ENCODE data around the gene EIF4A3. TPM values are rescaled to one million over a fixed set of nuclear protein-coding genes. Genes with fewer than 3 reads are reported as not detected.

Gene EIF4A3
- total and polyA plus RNA-seq, 9 of the 15 experiments (the other 6 are each of a cell fraction or from before 2014, with no cell fraction given): 62.7 to 171 (median 127) TPM

DNA sequence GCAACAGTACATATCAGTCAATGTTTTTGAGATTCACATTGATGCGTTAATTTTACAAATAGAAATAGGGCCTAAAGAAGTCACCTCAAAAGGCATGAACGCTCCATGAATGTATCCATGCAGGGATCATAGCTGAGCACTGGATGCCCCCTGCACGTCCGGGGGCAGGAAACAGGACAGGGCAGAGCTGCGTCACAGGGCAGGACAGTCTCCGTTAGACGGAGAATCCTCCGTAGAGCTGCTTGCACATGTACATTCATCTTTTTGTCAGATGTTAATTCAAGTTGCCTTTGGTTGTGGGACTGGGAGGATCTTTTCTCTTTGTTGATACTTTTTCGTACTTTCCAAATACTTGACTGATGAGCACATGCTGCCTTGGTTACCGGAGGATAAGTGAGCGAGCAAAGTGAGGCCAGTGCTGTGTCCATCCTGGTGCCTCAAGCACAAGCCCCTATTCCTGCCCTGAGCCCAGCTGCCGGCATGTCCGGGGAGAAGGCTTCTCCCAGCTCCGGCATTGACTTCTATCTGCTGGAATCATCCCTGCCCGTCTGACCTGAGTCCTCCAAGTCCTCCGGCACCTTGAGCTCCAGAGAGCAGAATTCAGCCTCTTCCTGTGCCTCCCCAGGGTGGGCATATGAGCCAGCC, 30.5 kb downstream of the EIF4A3 start (continued):
- TF ChIP-seq SETDB1 (IDR thresholded peaks at IDR 0.05; ENCODE audit: low read length) (no peak), IRF2 (CRISPR knock-in tag; IDR thresholded peaks at IDR 0.05) (no peak)
- TF ChIP-seq, protein P1, sequence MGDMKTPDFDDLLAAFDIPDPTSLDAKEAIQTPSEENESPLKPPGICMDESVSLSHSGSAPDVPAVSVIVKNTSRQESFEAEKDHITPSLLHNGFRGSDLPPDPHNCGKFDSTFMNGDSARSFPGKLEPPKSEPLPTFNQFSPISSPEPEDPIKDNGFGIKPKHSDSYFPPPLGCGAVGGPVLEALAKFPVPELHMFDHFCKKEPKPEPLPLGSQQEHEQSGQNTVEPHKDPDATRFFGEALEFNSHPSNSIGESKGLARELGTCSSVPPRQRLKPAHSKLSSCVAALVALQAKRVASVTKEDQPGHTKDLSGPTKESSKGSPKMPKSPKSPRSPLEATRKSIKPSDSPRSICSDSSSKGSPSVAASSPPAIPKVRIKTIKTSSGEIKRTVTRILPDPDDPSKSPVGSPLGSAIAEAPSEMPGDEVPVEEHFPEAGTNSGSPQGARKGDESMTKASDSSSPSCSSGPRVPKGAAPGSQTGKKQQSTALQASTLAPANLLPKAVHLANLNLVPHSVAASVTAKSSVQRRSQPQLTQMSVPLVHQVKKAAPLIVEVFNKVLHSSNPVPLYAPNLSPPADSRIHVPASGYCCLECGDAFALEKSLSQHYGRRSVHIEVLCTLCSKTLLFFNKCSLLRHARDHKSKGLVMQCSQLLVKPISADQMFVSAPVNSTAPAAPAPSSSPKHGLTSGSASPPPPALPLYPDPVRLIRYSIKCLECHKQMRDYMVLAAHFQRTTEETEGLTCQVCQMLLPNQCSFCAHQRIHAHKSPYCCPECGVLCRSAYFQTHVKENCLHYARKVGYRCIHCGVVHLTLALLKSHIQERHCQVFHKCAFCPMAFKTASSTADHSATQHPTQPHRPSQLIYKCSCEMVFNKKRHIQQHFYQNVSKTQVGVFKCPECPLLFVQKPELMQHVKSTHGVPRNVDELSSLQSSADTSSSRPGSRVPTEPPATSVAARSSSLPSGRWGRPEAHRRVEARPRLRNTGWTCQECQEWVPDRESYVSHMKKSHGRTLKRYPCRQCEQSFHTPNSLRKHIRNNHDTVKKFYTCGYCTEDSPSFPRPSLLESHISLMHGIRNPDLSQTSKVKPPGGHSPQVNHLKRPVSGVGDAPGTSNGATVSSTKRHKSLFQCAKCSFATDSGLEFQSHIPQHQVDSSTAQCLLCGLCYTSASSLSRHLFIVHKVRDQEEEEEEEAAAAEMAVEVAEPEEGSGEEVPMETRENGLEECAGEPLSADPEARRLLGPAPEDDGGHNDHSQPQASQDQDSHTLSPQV (IDR thresholded peaks at IDR 0.05): no peak

DNA sequence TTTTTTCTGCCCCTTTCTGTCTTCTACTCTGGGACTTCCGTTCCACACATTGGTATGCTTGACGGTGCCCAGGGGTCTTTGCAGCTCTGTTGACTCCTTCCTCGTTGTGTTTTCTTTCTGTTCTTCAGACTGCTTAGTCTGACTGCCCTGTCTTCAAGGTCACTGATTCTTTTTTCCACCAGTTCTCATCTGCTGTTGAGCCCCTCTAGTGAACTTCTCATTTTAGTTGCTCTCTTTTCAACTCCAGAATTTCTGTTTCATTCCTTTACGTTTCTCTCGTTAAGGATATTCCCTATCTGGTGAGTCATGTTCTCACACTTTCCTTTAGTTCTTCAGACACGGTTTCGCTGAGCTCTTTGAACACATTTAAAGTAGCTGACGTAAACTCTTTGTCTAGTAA, 31.8 kb downstream of the EIF4A3 start:
- no peaks in the 10 kb centered on the region for H3K36me3 ChIP-seq (ENCODE audit: control insufficient read depth, insufficient read depth, low read length)
- no peak overlapping the region for H3K4me3 ChIP-seq
- H3K4me2 ChIP-seq (ENCODE audit: insufficient read depth, low read length): no peak overlapping the region
- no peaks in the 10 kb centered on the region for H3K9me1 ChIP-seq (ENCODE audit: control insufficient read depth, insufficient read depth, low read length)
- intact Hi-C loops (cut with micrococcal nuclease) (no loop called here), in situ Hi-C loops (cut with MboI) (no loop called here)
- no peak overlapping the region for H3K9ac ChIP-seq (ENCODE audit: insufficient read depth in 1 of 2, low read depth in 2 of 2, low read length in 2 of 2)
- no peaks in the 10 kb centered on the region for H4K20me1 ChIP-seq (replicated peaks; ENCODE audit: control insufficient read depth, insufficient read depth, low read length)
- no peaks in the 10 kb centered on the region for H3K79me2 ChIP-seq (ENCODE audit: control insufficient read depth, insufficient read depth, low read length)
- WGBS (ENCODE audit: insufficient coverage, low coverage, missing lambda C conversion rate): 9% methylated on average over 8 of the region's 8 CpGs
- H3K27ac ChIP-seq (ENCODE audit: extremely low read depth, low read depth, low read length): no peak overlapping the region
- FAIRE-seq (no peak), ATAC-seq (no peak), DNase-seq (ENCODE audit: extremely low read depth in 1 of 4, low spot score in 3 of 4) (no peak)
- peaks cover 46 to 78% of the 10 kb centered on the region in 2 experiments for H3K27me3 ChIP-seq (ENCODE audit: control insufficient read depth in 2 of 2, insufficient read depth in 2 of 2, low read length in 2 of 2)
- CTCF ChIA-PET (ENCODE audit: low intra/inter-chr PET ratio): no interaction called here
- H3K4me1 ChIP-seq (replicated peaks in 1 of 2; ENCODE audit: control insufficient read depth in 2 of 2, insufficient read depth in 2 of 2, low read length in 2 of 2): peaks cover 0 to 54% of the 10 kb centered on the region in 2 experiments; a peak in 2 of 5 replicates
- BruUV-seq (replicated peaks): no TSS peak
- POLR2A ChIA-PET: interaction anchor here (0.8 to 1.9 kb wide), 5 partner anchors 9 to 750 kb away, joined by 3 to 5 read pairs (median 3); partner anchors contain the start of gene GAA
- 0 out of 2 replicates have a peak, but pooled peaks cover 5% of the 10 kb centered on the region for H3K9me3 ChIP-seq (replicated peaks; ENCODE audit: control insufficient read depth, insufficient read depth, low read depth, low read length)
- H2AFZ ChIP-seq (ENCODE audit: low read depth, low read length): no peak overlapping the region
- TF ChIP-seq, protein P2, sequence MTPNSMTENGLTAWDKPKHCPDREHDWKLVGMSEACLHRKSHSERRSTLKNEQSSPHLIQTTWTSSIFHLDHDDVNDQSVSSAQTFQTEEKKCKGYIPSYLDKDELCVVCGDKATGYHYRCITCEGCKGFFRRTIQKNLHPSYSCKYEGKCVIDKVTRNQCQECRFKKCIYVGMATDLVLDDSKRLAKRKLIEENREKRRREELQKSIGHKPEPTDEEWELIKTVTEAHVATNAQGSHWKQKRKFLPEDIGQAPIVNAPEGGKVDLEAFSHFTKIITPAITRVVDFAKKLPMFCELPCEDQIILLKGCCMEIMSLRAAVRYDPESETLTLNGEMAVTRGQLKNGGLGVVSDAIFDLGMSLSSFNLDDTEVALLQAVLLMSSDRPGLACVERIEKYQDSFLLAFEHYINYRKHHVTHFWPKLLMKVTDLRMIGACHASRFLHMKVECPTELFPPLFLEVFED (CRISPR knock-in tag; conservative IDR thresholded peaks at IDR 0.05): no peak
- TF ChIP-seq ZBTB8A (IDR thresholded peaks at IDR 0.05; ENCODE audit: partially characterized antibody) (no peak), KDM5B (IDR thresholded peaks at IDR 0.05; ENCODE audit: insufficient replicate concordance, low read depth, low read length) (no peak), SNRNP70 (optimal IDR thresholded peaks at IDR 0.05; ENCODE audit: low read depth, low read length) (no peak), TRIM28 (IDR thresholded peaks at IDR 0.05) (peak; percentile 38; the same call in 1 of the 2 replicates), TRIM24 (IDR thresholded peaks at IDR 0.05) (peak in 1 of 2 experiments; percentile 45; a peak in 1 of 4 replicates), RBM25 (IDR thresholded peaks at IDR 0.05; ENCODE audit: low read depth, low read length, severe bottlenecking) (no peak), CBX3 (IDR thresholded peaks at IDR 0.05; ENCODE audit: borderline replicate concordance in 1 of 2, low read length in 2 of 2) (peak in 1 of 2 experiments; percentile 78; a peak in 2 of 3 replicates), HMGN3 (IDR thresholded peaks at IDR 0.05; ENCODE audit: borderline replicate concordance, extremely low read depth, insufficient read length, low read depth, low read length) (no peak)
- TF ChIP-seq, protein P3, sequence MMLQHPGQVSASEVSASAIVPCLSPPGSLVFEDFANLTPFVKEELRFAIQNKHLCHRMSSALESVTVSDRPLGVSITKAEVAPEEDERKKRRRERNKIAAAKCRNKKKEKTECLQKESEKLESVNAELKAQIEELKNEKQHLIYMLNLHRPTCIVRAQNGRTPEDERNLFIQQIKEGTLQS (IDR thresholded peaks at IDR 0.05): 0 out of 2 replicates have a peak, but pooled peaks have one; percentile 15
- TF ChIP-seq, protein P3 (CRISPR knock-in tag; conservative IDR thresholded peaks at IDR 0.05): no peak
